GM06990 (cell line): ENCODE data around the gene LRRC36.

Source experiments
- DNase-seq: peaks from one replicate; pipeline ENCODE4 v3.0.0-alpha.2; 2011; ENCODE audit not compliant: insufficient read length; ENCODE audit errors: extremely low read depth
- H3K27me3 ChIP-seq: replicated peaks from 2 replicates; pipeline ENCODE4 v1.6.0; 2011; ENCODE audit warnings: low read length; ENCODE audit not compliant: control insufficient read depth, insufficient read depth
- H3K36me3 ChIP-seq: 2 replicates; pipeline ENCODE4 v1.5.1; 2011; ENCODE audit warnings: low read length; ENCODE audit not compliant: control insufficient read depth, insufficient read depth
- H3K4me3 ChIP-seq: replicated peaks from 2 replicates; pipeline ENCODE4 v1.5.1; 2011; ENCODE audit warnings: low read depth, mild to moderate bottlenecking, control low read depth, low read length
- TF ChIP-seq, protein P1 (sequence below): IDR thresholded peaks from 2 replicates; pipeline ENCODE4 v1.5.1; 2011; ENCODE audit warnings: low read length, control low read depth, mild to moderate bottlenecking, inconsistent platforms; ENCODE audit not compliant: insufficient read depth, poor library complexity, severe bottlenecking

Gene LRRC36

DNA sequence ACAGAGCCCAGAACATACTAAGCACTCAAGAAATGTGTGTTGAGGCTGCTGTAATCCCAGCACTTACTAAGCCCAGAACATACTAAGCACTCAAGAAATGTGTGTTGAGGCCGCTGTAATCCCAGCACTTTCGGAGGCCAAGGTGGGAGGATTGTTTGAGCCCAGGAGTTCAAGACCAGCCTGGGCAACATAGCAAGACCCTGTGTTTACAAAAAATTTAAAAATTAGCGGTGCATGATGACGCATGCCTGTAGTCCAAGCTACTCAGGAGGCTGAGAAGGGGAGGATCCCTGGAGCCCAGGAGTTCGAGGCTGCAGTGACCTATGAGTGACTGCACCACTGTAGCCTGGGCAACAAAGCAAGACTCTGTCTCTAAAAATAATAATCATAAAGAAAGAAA, 96.4 kb downstream of the LRRC36 start:
- H3K4me3 ChIP-seq = no peak overlapping the region
- peaks cover 2% of the 10 kb centered on the region for H3K27me3 ChIP-seq
- TF ChIP-seq, protein P1, sequence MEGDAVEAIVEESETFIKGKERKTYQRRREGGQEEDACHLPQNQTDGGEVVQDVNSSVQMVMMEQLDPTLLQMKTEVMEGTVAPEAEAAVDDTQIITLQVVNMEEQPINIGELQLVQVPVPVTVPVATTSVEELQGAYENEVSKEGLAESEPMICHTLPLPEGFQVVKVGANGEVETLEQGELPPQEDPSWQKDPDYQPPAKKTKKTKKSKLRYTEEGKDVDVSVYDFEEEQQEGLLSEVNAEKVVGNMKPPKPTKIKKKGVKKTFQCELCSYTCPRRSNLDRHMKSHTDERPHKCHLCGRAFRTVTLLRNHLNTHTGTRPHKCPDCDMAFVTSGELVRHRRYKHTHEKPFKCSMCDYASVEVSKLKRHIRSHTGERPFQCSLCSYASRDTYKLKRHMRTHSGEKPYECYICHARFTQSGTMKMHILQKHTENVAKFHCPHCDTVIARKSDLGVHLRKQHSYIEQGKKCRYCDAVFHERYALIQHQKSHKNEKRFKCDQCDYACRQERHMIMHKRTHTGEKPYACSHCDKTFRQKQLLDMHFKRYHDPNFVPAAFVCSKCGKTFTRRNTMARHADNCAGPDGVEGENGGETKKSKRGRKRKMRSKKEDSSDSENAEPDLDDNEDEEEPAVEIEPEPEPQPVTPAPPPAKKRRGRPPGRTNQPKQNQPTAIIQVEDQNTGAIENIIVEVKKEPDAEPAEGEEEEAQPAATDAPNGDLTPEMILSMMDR = no peak
- no peak for DNase-seq
- no peaks in the 10 kb centered on the region for H3K36me3 ChIP-seq

DNA sequence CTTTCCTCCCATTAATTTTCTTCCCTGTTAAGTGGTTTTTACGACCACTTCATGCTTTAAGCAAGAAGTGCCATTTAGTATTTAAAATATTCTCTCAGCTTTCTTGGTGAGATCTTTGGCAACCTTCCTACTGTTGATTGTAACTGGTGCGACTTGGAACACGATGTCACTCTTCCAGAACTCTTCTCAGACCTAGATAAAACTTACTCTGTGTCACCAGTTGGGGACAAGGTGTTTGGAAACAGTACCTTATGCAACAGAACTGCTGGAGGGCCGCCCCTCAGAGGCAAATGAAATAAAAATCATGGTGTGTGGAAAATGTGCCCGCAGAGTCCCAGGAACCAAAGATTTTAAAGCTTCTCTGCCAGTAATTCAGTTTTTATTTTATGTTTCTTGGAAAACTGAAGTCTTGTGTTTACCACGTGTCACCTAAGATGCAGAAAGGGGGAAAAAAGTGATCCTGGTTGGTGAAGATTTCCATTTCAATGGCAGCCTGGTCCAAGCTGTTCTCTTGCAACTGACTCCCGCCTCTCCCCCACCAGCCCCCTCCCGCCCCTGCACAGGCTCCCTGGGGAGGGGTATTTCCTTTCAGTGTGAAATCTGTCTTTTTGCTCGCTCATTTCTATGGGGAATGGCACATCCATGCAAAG, 97.1 kb downstream of the LRRC36 start:
- no peaks in the 10 kb centered on the region for H3K36me3 ChIP-seq
- H3K27me3 ChIP-seq = peaks cover 2% of the 10 kb centered on the region
- DNase-seq = no peak
- TF ChIP-seq, protein P1 = no peak
- H3K4me3 ChIP-seq = no peak overlapping the region

DNA sequence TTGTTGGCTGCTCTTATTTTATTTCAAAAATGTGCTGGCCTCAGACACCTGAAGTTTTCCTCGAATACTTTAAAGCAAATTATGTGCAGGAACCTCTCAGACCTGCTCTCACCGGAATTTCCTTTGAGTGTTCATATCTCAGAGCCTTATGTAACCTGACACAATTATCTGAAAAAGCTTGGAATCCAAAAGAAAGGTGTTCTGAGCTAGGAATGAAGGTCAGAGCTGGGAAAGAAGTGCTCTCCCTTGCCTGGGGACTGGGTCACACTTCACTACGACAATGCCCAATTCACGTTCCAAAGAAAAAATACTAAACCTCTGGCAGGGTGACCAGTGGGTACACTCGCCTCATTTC, 97.6 kb downstream of the LRRC36 start:
- no peaks in the 10 kb centered on the region for H3K36me3 ChIP-seq
- no peak for DNase-seq
- TF ChIP-seq, protein P1 = no peak
- no peak overlapping the region for H3K4me3 ChIP-seq
- H3K27me3 ChIP-seq = peaks cover 2% of the 10 kb centered on the region

DNA sequence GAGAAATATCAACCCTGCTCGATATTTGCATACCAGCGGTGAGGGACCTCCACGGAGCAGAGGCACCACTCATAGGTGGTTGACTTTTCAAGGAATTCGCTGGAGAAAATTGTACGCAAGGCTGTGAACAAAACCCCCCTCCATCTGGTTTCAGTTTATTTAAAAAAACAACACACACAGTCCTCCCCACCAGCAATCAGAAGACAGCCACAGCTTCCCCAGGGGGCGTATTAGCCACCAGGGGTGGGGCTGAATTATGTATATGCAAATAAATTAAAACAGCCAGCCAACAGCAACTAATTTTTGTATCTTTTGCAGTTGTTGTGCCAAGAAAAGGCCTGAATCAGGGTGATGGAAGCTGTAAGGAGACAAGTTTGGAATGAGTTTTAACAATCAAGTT, 98.4 kb downstream of the LRRC36 start:
- no peak for DNase-seq
- Histone ChIP-seq H3K36me3 (no peaks in the 10 kb centered on the region), H3K27me3 (peaks cover 2% of the 10 kb centered on the region), H3K4me3 (no peak overlapping the region)
- TF ChIP-seq, protein P1 = no peak

DNA sequence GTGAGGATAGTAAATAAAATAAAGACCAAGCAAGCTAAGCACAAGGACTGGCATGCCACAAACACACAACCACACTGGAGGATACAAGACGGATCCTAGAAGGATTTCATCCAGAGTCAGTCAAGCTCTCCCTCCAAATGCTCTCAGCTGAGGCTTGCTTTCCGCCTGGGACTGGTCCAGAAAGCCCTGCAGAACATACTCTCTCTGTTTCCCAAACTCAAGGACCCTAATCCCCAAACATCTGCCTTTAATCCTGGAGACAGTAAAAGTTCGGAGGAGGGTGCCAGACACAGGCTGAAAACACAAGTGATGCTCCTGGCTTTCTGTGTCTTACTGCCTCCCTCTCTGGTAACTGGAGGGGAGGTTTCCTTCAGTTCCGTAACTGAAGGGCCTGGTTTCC, 99.0 kb downstream of the LRRC36 start:
- no peaks in the 10 kb centered on the region for H3K36me3 ChIP-seq
- H3K27me3 ChIP-seq = peaks cover 2% of the 10 kb centered on the region
- no peak for DNase-seq
- no peak overlapping the region for H3K4me3 ChIP-seq
- TF ChIP-seq, protein P1 = no peak

DNA sequence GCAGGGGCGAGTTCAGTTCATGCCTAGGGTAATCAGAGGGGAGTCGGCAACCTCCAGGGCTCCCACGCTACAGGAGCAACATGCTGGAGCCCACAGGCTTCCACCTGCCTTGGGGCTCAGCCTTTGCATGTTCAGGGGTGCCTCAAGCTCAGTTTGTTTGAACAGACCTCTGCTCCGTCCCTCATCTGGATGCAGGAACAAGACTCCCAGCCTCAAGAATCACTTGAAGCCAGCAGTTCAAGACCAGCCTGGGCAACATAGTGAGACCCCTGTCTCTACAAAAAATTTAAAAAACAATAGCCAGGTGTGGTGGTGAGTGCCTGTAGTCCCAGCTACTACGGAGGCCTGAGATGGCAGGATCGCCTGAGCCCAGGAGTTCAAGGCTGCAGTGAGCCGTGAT, 99.4 kb downstream of the LRRC36 start:
- no peak for DNase-seq
- H3K4me3 ChIP-seq = no peak overlapping the region
- TF ChIP-seq, protein P1 = no peak
- no peaks in the 10 kb centered on the region for H3K36me3 ChIP-seq
- H3K27me3 ChIP-seq = peaks cover 2% of the 10 kb centered on the region
